H1 (cell line): Measurements from ENCODE around the gene GHRL. TPM values are rescaled to one million over a fixed set of nuclear protein-coding genes. Genes with fewer than 3 reads are reported as not detected.

Source experiments
- CTCF ChIA-PET: fragments of 300-600 bp; sonication (Branson Sonifier 250); formaldehyde crosslinking; loops from one replicate; lab custom pipeline; 2021; ENCODE audit not compliant: partially characterized antibody; lab: Charles Lee
- POLR2A ChIA-PET: fragments of 300-600 bp; sonication (Branson Sonifier 250); formaldehyde crosslinking; loops from one replicate; lab custom pipeline; 2021; ENCODE audit warnings: inconsistent platforms; ENCODE audit not compliant: partially characterized antibody; lab: Charles Lee
- DNase-seq, 2 experiments: peaks; one replicate each; pipeline versions ENCODE4 v3.0.0 to v3.0.0-alpha.2; 2010 to 2022; ENCODE audit warnings: low spot score in 2 of 2, low read depth in 1 of 2, mixed read lengths in 1 of 2
- FAIRE-seq: peaks from 2 replicates; lab custom pipeline; 2011; peaks lifted over from hg19 to GRCh38; lab: Jason Lieb, UNC
- H2AFZ ChIP-seq: 2 replicates; pipeline ENCODE4 v1.8.1; 2012; ENCODE audit warnings: low read length, inconsistent platforms
- H2AK5ac ChIP-seq: 2 replicates; pipeline ENCODE4 v1.6.1; 2013; ENCODE audit warnings: low read depth, low read length
- H2BK120ac ChIP-seq: replicated peaks from 2 replicates; pipeline ENCODE3; 2013; ENCODE audit warnings: low read depth, low read length, inconsistent platforms
- H2BK12ac ChIP-seq: 2 replicates; pipeline ENCODE4 v1.6.1; 2013; ENCODE audit warnings: low read depth, low read length
- H2BK15ac ChIP-seq: 2 replicates; pipeline ENCODE4 v1.6.1; 2013; ENCODE audit warnings: low read length
- H2BK20ac ChIP-seq: 2 replicates; pipeline ENCODE4 v1.6.1; 2013; ENCODE audit warnings: low read length
- H2BK5ac ChIP-seq: 2 replicates; pipeline ENCODE4 v1.6.1; 2013; ENCODE audit warnings: low read depth, low read length
- H3K14ac ChIP-seq: 2 replicates; pipeline ENCODE4 v1.6.1; 2013; ENCODE audit warnings: inconsistent platforms; ENCODE audit not compliant: insufficient read length
- H3K18ac ChIP-seq: 2 replicates; pipeline ENCODE4 v1.6.1; 2013; ENCODE audit warnings: low read length; ENCODE audit errors: extremely low read depth
- H3K23ac ChIP-seq: 2 replicates; pipeline ENCODE4 v1.6.1; 2013; ENCODE audit warnings: inconsistent platforms; ENCODE audit not compliant: insufficient read length
- H3K23me2 ChIP-seq: 2 replicates; pipeline ENCODE4 v1.6.1; 2013; ENCODE audit warnings: low read depth, low read length
- H3K27ac ChIP-seq: 2 replicates; pipeline ENCODE4 v1.6.1; 2011; ENCODE audit warnings: low read depth, low read length, inconsistent platforms
- H3K27me3 ChIP-seq, 4 experiments: replicated peaks in 1 of 4; 1 replicate in 1 of 4; 2 replicates in 3 of 4; pipeline versions ENCODE4 v1.6.1 to v1.8.1; 2011 to 2013; ENCODE audit warnings: low read length in 3 of 4, mild to moderate bottlenecking in 3 of 4, inconsistent platforms in 2 of 4, mixed read lengths in 2 of 4, moderate library complexity in 1 of 4; ENCODE audit not compliant: control insufficient read depth in 3 of 4, insufficient read depth in 3 of 4; ENCODE audit errors: extremely low read depth in 1 of 4
- H3K36me3 ChIP-seq, 4 experiments: 2 replicates each; pipeline versions ENCODE4 v1.6.1 to v1.8.1; 2011 to 2013; ENCODE audit warnings: mild to moderate bottlenecking in 4 of 4, low read length in 3 of 4, moderate library complexity in 2 of 4, control low read depth in 1 of 4, inconsistent platforms in 1 of 4; ENCODE audit not compliant: insufficient read depth in 4 of 4, control insufficient read depth in 2 of 4
- H3K4ac ChIP-seq: replicated peaks from 2 replicates; pipeline ENCODE3; 2013; ENCODE audit warnings: low read length, low read depth, mixed read lengths, inconsistent platforms; ENCODE audit not compliant: insufficient read length
- H3K4me1 ChIP-seq, 4 experiments: replicated peaks in 1 of 4; 1 replicate in 1 of 4; 2 replicates in 3 of 4; pipeline versions ENCODE4 v1.6.1 to v1.8.1; 2011 to 2013; ENCODE audit warnings: low read length in 3 of 4, inconsistent platforms in 2 of 4, mixed read lengths in 1 of 4; ENCODE audit not compliant: insufficient read depth in 4 of 4, control insufficient read depth in 3 of 4
- H3K4me2 ChIP-seq, 2 experiments: 2 replicates each; pipeline versions ENCODE4 v1.6.1 to v1.8.1; 2011 to 2013; ENCODE audit warnings: low read depth in 2 of 2, low read length in 2 of 2, control low read depth in 1 of 2, inconsistent platforms in 1 of 2, mild to moderate bottlenecking in 1 of 2; ENCODE audit not compliant: insufficient read depth in 1 of 2
- H3K4me3 ChIP-seq, 4 experiments: fragments of 200-600, 300-600 bp in 1 of 4; sonication (generic), shearing (Covaris generic), sonication (Bioruptor Twin) in 1 of 4; 2 replicates each; pipeline versions ENCODE4 v1.5.1 to v1.8.1; 2011 to 2016; ENCODE audit warnings: low read length in 4 of 4, low read depth in 3 of 4, control low read depth in 2 of 4, inconsistent platforms in 2 of 4, mild to moderate bottlenecking in 2 of 4, mixed read lengths in 1 of 4, moderate library complexity in 1 of 4; ENCODE audit not compliant: insufficient read depth in 2 of 4; ENCODE audit errors: extremely low read depth in 1 of 4
- H3K56ac ChIP-seq: replicated peaks from 2 replicates; pipeline ENCODE3; 2013; ENCODE audit warnings: low read depth, mild to moderate bottlenecking, mixed read lengths, low read length, inconsistent platforms; ENCODE audit not compliant: insufficient read length
- H3K79me1 ChIP-seq: 2 replicates; pipeline ENCODE4 v1.6.1; 2013; ENCODE audit warnings: low read depth, low read length, control low read depth
- H3K79me2 ChIP-seq, 2 experiments: 2 replicates each; pipeline versions ENCODE4 v1.6.1 to v1.8.1; 2012 to 2013; ENCODE audit warnings: low read length in 2 of 2, mild to moderate bottlenecking in 2 of 2, inconsistent platforms in 1 of 2; ENCODE audit not compliant: insufficient read depth in 2 of 2, control insufficient read depth in 1 of 2
- H3K9ac ChIP-seq, 4 experiments: replicated peaks in 1 of 4; 1 replicate in 1 of 4; 2 replicates in 3 of 4; pipeline versions ENCODE4 v1.6.1 to v1.8.1; 2011 to 2013; ENCODE audit warnings: low read depth in 3 of 4, low read length in 3 of 4, control low read depth in 2 of 4, mild to moderate bottlenecking in 2 of 4, moderate library complexity in 2 of 4, inconsistent platforms in 1 of 4; ENCODE audit errors: extremely low read depth in 1 of 4
- H3K9me3 ChIP-seq, 2 experiments: 2 replicates each; pipeline versions ENCODE4 v1.6.1 to v1.8.1; 2012 to 2013; ENCODE audit warnings: mild to moderate bottlenecking in 2 of 2, moderate library complexity in 2 of 2, control low read depth in 1 of 2, inconsistent platforms in 1 of 2, low read depth in 1 of 2, low read length in 1 of 2, mixed read lengths in 1 of 2; ENCODE audit not compliant: insufficient read depth in 2 of 2
- H4K20me1 ChIP-seq, 2 experiments: replicated peaks in 1 of 2; 2 replicates each; pipeline versions ENCODE3 to v1.8.1; 2011 to 2013; ENCODE audit warnings: inconsistent platforms in 2 of 2, low read length in 2 of 2, mild to moderate bottlenecking in 1 of 2; ENCODE audit not compliant: insufficient read depth in 2 of 2, control insufficient read depth in 1 of 2
- H4K5ac ChIP-seq: 2 replicates; pipeline ENCODE4 v1.6.1; 2013; ENCODE audit warnings: low read length, low read depth, mixed read lengths, inconsistent platforms; ENCODE audit not compliant: insufficient read length
- H4K8ac ChIP-seq: 2 replicates; pipeline ENCODE4 v1.8.0; 2013; ENCODE audit warnings: mild to moderate bottlenecking, moderate library complexity, low read length, inconsistent platforms; ENCODE audit not compliant: insufficient read depth; ENCODE audit errors: extremely low read depth
- H4K91ac ChIP-seq: replicated peaks from 2 replicates; pipeline ENCODE3; 2013; ENCODE audit warnings: low read length, mixed read lengths, inconsistent platforms; ENCODE audit not compliant: insufficient read length
- CHD1 ChIP-seq: IDR thresholded peaks from 2 replicates; pipeline ENCODE4 v1.6.1; 2012; ENCODE audit warnings: low read depth, low read length, improper control_type of control experiment
- POLR2A ChIP-seq, 2 experiments: IDR thresholded peaks; 1 replicate in 1 of 2; 2 replicates in 1 of 2; pipeline ENCODE4 v1.6.1; 2011; ENCODE audit warnings: low read depth in 2 of 2, low read length in 2 of 2, mild to moderate bottlenecking in 2 of 2; ENCODE audit errors: control extremely low read depth in 1 of 2
- POLR2AphosphoS5 ChIP-seq: IDR thresholded peaks from 2 replicates; pipeline ENCODE4 v1.6.1; 2011; ENCODE audit warnings: low read depth, low read length
- WGBS, 2 experiments: shearing (Covaris generic) in 1 of 2; methylation state at CpG; one replicate each; pipeline versions ENCODE4 v1.1.6 to v1.1.7; 2013 to 2015; ENCODE audit warnings: low lambda C conversion rate in 2 of 2, mixed read lengths in 2 of 2, inconsistent platforms in 1 of 2, low coverage in 1 of 2, missing lambda C conversion rate in 1 of 2; ENCODE audit not compliant: insufficient replicate concordance in 2 of 2, insufficient coverage in 1 of 2, insufficient read length in 1 of 2; ENCODE audit errors: extremely low coverage in 1 of 2, missing lambda C conversion rate in 1 of 2; 5-methylcytosine and 5-hydroxymethylcytosine counted together
- polyA plus RNA-seq, 7 experiments: library from polyadenylated mRNA; depleted of rRNA in 3 of 7; stranded (reverse) in 5 of 7; unstranded in 2 of 7; fragments of >200 nt in 5 of 7; fragments of 200-250 nt in 2 of 7; gene quantifications; 1 replicate in 5 of 7; 2 replicates in 1 of 7; 4 replicates in 1 of 7; pipeline versions ENCODE4 v1.2.1 to v1.2.3, GENCODE V29; 2011 to 2013; ENCODE audit warnings: missing spikeins in 2 of 7, mixed read lengths in 2 of 7
- total RNA-seq: library from RNA; stranded (reverse); fragmentation: NEBNext Ultra II Directional; extraction: Animal tissue kit (Norgen Biotek cat#: 25700); gene quantifications from 2 replicates; pipeline ENCODE4 v1.2.1, GENCODE V29; 2021

GHRL gene
- total and polyA plus RNA-seq, 2 of the 8 experiments (the other 6 are each of a cell fraction or from before 2014, with no cell fraction given) = 0.32 to 0.35 TPM

DNA sequence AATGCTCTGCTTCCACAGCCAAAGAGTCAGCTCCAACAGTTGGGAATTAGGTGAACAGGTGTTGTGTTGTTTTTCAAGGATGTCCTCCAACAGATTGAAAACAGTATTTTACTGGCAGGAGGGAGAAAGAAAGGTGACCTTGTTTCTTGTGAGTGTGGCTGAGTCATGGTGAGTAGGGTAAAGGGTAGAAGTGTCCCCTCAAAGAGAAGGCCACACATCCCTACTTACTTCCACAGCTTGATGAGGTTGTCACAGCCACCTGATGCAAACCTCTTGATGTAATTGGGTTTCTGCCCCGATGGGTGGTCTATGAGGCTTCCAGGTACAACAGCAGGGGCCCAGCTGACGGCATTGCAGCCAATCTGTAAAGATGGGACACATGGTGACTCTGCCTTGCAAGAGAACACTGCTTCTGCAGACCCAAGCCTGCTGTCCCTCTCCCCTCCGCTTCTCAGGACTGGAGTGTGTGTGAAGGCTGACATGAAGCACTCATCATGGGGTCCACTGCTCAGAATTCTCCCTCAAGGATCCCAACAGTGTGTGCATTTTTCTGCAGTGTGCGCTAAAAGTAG, 12.7 kb upstream of the GHRL start:
- Histone ChIP-seq H3K27ac (no peak overlapping the region), H3K4me2 (no peak overlapping the region), H2BK20ac (no peak overlapping the region), H2BK5ac (no peak overlapping the region), H3K27me3 (no peaks in the 10 kb centered on the region), H2AK5ac (no peak overlapping the region), H3K18ac (no peak overlapping the region), H3K9me3 (no peaks in the 10 kb centered on the region), H3K23ac (no peak overlapping the region), H4K91ac (no peak overlapping the region), H3K56ac (no peak overlapping the region), H3K79me1 (no peaks in the 10 kb centered on the region; the same call in 1 of the 2 replicates), H3K4ac (no peak overlapping the region), H3K14ac (no peak overlapping the region), H4K8ac (no peak overlapping the region), H2AFZ (no peak overlapping the region), H3K79me2 (no peaks in the 10 kb centered on the region), H3K36me3 (peaks cover 16 to 62% (median 46%) of the 10 kb centered on the region in 4 experiments), H3K4me3 (no peak overlapping the region), H2BK15ac (no peak overlapping the region), H3K23me2 (no peaks in the 10 kb centered on the region), H2BK12ac (no peak overlapping the region), H3K4me1 (no peaks in the 10 kb centered on the region), H3K9ac (no peak overlapping the region), H2BK120ac (no peak overlapping the region), H4K5ac (no peak overlapping the region), H4K20me1 (peaks cover 5 to 6% of the 10 kb centered on the region in 2 experiments)
- FAIRE-seq (no peak), DNase-seq (no peak)
- TF ChIP-seq POLR2AphosphoS5 (0 out of 2 replicates have a peak, but pooled peaks have one; percentile 54), CHD1 (no peak), POLR2A (IDR thresholded peaks at IDR 0.05; ENCODE audit: control extremely low read depth in 1 of 2, low read depth in 2 of 2, low read length in 2 of 2) (no peak)
- ChIA-PET CTCF (interaction anchor here (1.0 to 1.1 kb wide), 3 partner anchors 15 to 42 kb away, joined by 3 to 4 read pairs (median 4); partner anchors contain the start of gene SEC13), POLR2A (interaction anchor here (0.8 to 1.9 kb wide), 8 partner anchors 8 to 112 kb away, joined by 3 to 7 read pairs (median 6); partner anchors contain the start of genes GHRL and SEC13)
- 89% methylated on average over 4 of the region's 4 CpGs; no CpG with 5 or more reads in 1 of the 2 experiments for WGBS, 2 experiments
